GM11168 (cell line): ENCODE measurements around the gene CD164L2.

Source experiments
- in situ Hi-C: fragments of 300-500 bp; cut with MboI; formaldehyde crosslinking; loops from one replicate; pipeline ENCODE4 v1.12.0; 2022; ENCODE audit warnings: low sequenced_read_pairs; ENCODE audit not compliant: unreplicated experiment

Gene CD164L2

DNA sequence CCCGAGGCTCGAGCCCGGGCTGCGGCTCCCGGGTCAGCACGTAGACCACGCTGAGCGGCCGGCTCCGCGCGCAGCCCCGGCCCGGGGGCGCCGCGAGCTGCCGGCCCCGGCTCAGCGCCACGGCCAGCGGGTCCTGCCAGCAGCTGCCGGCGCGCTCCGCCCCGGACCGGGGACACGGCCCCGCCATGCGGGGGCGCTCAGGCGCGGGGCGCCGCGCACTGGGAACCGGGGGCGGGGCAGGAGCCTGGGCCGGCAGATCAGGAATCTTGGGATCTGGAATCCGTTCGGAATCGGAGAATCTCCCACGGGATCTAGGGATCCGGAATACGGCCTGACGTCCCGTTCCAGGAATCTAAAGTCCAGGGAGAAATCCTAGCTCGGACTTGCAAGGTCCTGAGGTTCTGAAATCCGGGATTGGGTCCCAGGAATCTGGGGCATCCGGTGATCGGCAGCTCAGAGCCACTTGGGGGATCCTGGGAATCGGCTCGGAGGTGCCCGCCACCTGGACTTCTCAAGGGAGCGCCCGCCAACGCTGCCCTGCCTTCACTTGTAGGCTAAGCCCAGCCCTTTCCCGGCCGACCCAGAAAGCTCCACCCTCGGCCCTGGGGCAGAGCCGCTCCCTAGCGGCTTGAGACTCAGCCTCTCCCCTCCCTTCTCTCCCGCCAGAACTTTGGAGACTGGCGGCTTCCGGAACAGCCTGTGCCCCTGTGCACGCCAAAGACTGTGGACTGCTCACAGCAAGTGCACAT, 16.5 kb downstream of the CD164L2 start, which contains the start of gene MAP3K6:
TSS of gene MAP3K6 (minus strand) at position 551 of the 749 bp plus-strand sequence. CDS start at position 187, 364 bp downstream.
- in situ Hi-C loops = no loop called here

DNA sequence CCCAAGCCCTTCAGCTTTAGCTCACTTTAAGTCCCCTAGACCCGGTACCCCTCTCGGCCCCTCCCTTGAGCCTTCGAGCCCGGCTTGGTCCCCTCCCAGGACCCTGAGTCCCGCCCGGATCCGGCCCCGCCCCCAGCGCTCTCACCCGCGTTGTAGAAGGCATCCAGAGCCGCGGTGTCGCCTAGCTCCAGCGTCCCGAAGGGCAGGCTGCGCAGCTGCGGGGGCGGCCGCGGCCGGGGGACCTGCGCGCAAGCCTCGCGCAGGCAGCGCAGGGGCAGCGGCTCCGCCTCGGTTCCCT, 17.1 kb downstream of the CD164L2 start:
- in situ Hi-C loops = no loop called here

DNA sequence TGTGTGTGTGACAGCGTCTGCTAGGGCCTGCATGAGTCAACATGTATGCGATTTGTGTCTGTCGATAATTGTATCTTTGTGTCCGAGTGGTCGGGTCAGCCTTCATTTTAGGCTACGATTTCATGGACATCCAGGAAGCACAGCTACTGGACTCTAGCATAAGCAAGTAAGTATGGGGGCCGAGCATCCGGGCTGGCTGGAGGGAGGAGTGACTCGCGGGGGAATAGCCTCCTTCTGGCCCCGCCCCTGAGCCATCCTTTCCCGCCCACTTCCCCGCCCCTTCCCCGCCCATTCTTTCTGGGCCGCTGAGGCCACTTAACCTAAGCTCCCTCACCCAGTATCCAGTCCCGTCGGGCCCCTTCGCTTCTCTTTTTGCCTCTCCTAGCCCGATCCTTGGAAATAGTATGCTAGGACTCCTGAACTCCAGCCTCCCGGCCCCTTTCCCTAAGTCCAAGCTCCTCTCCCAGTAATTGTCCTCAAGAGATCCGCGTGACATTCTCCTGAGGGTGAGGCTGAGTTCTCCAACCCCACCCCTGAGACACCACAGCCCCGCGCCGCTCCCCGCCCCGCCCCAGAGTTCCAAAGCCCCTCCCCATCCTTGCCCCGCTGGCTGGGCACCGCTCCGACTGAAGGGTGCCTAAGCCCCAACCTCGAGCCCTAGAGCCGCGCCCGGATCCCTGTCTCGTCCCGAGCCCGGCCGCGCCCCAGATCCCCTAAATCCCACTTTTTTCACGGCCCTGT, 17.6 kb downstream of the CD164L2 start:
- in situ Hi-C loops = no loop called here

GRCh38 chr1:27364696-27365371, 18.3 kb downstream of the CD164L2 start:
- in situ Hi-C loops = no loop called here

DNA sequence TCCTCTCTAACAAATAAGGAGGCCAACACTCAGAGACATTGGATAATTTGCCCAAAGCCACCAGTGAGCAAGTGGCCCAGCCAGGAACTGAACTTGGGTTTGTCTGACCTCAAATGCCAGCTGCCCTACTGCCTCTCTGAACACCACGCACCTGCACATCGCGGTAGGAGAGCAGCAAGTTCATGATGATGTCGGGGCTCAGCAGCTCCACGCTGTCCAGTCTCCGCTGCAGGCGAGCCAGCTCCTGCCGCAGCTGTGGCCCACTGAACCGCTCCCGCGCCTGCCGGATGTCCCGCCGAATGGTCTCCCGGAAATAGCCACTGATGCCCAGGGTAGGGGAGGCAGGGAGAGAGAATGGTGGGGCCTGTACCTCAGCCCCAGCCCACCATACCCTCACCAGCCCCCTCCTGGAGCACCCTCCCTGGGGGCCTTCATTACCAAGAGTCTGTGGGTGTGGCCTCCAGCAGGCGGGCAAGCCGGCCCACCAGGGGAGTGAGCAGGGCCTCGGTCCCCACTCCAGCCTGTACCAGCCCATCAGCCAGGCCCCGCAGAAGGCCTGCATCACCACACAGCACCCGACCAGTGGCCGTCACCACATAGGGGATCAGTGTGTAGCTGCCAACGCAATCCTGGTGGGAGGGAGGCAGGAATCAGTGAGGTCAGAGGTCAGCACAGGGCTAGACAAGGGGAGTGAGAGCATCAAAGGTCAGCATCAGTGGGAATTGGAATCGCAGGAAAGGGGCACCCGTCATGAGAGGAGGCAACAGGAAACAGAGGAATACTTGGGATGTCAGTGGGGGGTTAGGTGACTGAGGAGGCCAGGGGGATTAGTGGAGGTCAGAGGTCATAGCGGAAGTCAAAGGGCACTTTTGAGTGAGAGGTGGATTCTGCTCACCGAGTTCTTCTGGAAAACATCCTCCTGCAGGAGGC, 19.1 kb downstream of the CD164L2 start:
- in situ Hi-C loops = no loop called here

GRCh38 chr1:27361553-27361952, 21.6 kb downstream of the CD164L2 start:
- in situ Hi-C loops = no loop called here

GRCh38 chr1:27361044-27361402, 22.1 kb downstream of the CD164L2 start:
- in situ Hi-C loops = no loop called here

DNA sequence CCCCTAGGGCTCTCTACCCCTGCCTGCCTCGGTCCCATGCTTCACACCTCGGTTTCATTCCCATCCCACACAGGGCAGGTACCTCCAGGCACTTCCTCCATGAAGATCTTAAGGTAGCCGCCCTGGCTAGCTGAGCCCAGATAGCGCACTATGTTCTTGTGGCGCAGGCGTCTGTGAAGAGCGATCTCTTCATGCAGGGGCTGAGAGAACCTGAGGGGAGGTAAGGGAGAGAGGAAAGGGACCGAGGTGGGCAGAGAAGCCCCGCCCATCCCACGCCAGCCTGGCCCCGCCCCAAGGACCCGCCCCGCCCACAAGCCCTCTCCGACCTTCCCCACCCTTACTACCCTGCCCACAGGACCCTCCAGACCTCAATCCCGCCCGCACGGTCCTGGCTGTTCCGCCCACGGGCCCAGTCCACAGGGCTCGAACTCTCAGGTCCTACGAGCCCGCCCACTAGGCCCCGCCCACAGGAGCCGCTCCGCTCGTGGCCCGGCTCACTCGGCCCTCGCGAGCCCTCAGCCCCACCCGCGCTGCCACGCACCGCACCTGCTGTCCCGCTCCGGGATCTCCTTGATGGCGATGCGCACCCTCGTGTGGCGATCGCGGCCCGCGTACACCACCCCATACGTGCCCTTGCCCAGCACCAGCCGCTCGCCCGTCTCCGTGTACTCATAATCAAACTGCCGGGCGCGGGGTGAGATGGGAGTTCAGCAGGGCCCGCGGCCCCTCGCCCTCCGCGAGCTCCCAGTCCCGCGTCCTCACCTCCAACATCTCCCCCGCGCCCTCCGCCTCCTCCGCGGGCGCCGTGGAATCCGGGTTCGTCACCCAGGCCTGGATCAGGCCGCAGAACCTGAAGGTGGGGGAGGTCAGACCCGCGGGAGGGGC, 22.7 kb downstream of the CD164L2 start:
- in situ Hi-C loops = no loop called here

DNA sequence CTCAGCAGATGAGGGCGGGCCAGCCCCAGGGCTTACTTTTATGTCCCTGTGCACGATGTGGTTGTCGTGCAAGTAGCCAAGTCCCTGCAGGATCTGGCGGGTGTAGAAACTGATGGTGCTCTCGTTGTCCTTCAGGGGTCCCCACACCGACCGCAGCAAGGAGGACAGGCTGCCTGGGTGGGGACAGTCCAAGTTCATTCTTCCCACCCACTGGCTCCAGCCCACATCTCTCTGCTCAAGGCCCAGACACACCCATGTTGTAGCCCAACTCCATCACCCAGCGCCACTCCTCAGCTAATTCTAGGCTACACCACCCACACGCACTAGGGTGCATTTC, 23.3 kb downstream of the CD164L2 start:
- in situ Hi-C loops = no loop called here

DNA sequence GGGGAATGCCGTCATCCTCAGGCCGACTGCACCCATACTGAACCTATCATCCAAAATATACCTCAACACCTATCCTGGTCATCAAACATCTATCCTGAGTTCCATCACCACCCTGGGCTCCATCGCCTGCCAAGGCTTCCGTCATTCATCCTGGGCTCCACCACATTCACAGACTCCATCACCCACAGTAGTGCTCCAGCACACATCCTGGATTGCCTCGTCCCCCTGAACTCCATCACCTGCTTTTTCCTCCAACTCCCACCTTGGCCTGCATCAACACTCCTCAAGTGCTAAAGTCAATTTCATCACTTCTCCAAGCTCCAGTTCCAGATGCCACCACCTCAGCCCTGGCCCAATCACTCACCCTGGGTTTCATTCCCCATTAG, 24.2 kb downstream of the CD164L2 start:
- in situ Hi-C loops = no loop called here

DNA sequence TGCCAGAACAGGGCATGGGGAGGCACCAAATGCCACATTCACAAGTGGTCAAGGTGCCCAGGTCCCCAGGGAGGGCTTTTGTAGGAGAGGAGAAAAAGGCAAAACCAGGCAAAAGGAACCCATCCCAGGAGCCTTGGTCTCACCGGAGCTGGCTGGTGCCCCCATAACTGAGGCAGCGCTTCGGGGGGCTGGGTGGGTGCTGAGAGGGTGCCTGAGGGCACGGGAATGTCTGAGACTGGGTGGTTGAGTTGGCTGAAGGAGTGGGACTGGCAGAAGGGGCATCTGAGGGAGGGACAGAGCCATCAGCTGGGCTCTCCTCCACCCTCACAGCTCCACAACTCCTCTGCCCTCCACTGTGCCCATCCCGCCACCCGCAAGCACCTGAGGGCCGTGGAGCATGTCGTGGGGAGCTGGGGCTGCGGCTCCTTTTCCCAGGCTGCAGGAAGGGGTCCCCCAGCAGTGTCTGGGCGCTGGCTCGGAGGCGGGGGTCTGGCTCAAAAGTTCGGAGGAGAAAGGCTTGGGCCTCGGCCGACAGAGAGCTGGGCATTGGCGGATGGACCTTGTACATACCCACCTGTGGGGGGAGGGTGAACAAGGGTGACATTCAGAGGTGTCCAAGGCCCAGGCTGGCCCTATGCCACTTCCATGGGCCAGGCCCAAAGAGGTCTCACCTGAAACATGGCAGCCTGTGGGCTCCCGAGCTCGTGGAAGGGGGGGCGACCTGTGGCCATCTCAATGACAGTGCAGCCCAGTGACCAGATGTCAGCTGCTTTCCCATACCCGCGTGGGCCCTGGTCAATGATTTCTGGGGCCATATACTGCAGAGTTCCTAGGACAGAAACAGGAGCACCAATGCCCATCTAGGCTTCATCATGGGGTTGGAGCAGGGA, 24.9 kb downstream of the CD164L2 start:
- in situ Hi-C loops = no loop called here

GRCh38 chr1:27357281-27358037, 25.7 kb downstream of the CD164L2 start:
- in situ Hi-C loops = no loop called here

DNA sequence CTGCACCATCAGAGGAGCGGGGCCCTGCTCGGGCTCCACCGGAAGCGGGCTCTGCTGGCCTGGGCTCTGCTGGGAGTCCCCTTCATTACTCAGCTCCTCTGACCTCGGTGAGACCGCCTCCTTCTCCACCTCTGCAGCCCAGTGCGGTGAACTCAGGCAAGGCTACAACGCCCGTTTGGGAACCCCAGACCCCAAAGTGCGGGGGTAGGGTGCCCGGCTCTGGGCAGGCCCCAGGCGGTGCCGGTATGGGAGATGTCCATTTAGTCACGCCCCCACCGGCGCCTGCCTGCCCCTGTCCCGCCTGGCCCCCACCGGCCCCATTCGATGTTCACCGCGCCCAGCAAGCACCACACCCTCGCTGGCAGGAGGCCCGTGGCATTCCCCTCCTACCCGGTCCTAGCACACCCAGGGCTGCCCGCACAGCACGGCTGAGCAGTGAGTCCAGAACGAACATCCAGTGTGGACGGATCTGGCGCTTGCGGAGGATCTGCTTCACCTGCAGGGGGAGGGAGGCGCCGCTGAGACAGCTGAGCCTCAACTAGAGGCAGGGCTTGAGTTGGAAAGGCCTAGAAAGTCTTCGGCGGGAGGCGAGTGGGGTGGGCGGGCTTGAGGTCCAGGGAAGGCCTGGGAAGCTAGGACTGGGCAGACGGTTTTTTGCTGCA, 26.4 kb downstream of the CD164L2 start:
- in situ Hi-C loops = no loop called here

DNA sequence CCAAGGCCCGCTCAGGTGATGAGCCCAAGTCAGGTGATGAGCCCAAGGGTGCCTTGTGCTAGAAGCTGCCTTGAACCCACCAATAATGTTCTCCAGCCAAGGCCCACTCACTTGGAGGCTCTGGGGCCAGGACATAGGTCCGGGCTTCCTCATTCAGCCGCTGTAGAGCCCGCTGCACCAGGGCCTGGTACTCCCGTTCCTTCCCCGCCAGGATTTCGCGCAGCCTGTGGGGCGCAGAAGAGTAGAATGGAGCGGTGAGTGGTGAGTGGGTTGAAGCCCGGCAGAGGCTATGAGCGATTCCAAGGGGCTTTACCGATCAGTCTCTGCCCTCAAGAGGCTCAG, 26.9 kb downstream of the CD164L2 start:
- in situ Hi-C loops = no loop called here

DNA sequence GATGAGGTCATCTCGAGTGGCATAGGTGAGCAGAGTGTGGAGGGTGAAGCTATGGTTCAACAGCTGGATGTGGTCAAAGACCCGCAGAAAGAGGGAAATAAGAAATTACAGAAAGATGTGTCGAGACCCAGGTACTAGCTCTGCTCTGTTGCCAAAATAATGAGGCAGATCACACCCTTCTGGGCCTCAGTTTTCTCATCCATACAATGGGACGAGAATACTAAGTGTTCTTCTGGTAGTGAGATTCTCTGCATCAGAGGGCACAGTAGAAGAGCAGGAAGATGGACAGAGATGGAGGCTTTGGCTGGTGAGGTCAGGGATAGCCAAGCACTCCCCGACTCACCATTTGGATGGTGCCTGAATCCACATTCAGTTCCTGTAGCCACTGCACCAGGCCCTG, 27.4 kb downstream of the CD164L2 start:
- in situ Hi-C loops = no loop called here

GRCh38 chr1:27353629-27354028, 29.5 kb downstream of the CD164L2 start:
- in situ Hi-C loops = no loop called here

GRCh38 chr1:27353166-27353565, 30.0 kb downstream of the CD164L2 start:
- in situ Hi-C loops = no loop called here
